ENCODE data around the gene SDSL. TPM values are rescaled to one million over a fixed set of nuclear protein-coding genes. Genes with fewer than 3 reads are reported as not detected.

Gene SDSL
- total RNA-seq, 1 experiment from 2014 or later = 0.46 TPM

GRCh38 chr12:113400362-113400761 lies 21.8 kb upstream of the SDSL start:
- 100% methylated on average over 1 of the region's 4 CpGs for WGBS (ENCODE audit: extremely low coverage, insufficient read length, low lambda C conversion rate)

More at GRCh38 chr12:113400362-113400761, 21.8 kb upstream of the SDSL start:
- Histone ChIP-seq H2AFZ (ENCODE audit: low read length) (no peak overlapping the region), H4K20me1 (ENCODE audit: control insufficient read depth, insufficient read depth, insufficient read length) (no peaks in the 10 kb centered on the region), H2BK15ac (ENCODE audit: low read depth, low read length) (no peak overlapping the region), H4K91ac (ENCODE audit: insufficient read length, low read depth, low read length) (no peak overlapping the region), H3K9ac (ENCODE audit: extremely low read depth, insufficient read length, low read length) (no peak overlapping the region), H3K18ac (ENCODE audit: insufficient read length, low read depth, low read length) (no peak overlapping the region), H3K79me1 (ENCODE audit: insufficient read depth, low read depth, low read length, poor library complexity, severe bottlenecking) (no peaks in the 10 kb centered on the region), H2AK5ac (ENCODE audit: insufficient read length, low read length) (no peak overlapping the region), H3K14ac (ENCODE audit: insufficient read depth, low read length) (no peak overlapping the region), H3K79me2 (ENCODE audit: insufficient read depth, low read length) (no peaks in the 10 kb centered on the region), H3T11ph (ENCODE audit: low read length) (no peak overlapping the region), H3K23me2 (ENCODE audit: insufficient read length, low read depth, low read length, poor library complexity, severe bottlenecking) (no peaks in the 10 kb centered on the region), H2BK120ac (ENCODE audit: low read depth, low read length, poor library complexity, severe bottlenecking) (no peak overlapping the region), H2BK20ac (ENCODE audit: low read depth, low read length, poor library complexity, severe bottlenecking) (no peak overlapping the region), H3K23ac (ENCODE audit: insufficient read length, low read depth, low read length) (no peak overlapping the region), H3K4ac (ENCODE audit: low read depth, low read length) (no peak overlapping the region), H4K5ac (ENCODE audit: insufficient read length, low read depth, low read length) (no peak overlapping the region), H3K27ac (ENCODE audit: insufficient read length, low read depth, low read length) (no peak overlapping the region), H3K9me3 (ENCODE audit: control insufficient read depth, low read depth, low read length) (no peaks in the 10 kb centered on the region), H2BK12ac (ENCODE audit: insufficient read length, low read depth, low read length) (no peak overlapping the region), H2BK5ac (ENCODE audit: insufficient read length, low read length) (no peak overlapping the region), H4K8ac (replicated peaks; ENCODE audit: insufficient read length, low read depth, low read length) (no peak overlapping the region), H3K4me2 (ENCODE audit: insufficient read depth, insufficient read length, low read length) (no peak overlapping the region), H3K27me3 (ENCODE audit: insufficient read depth, low read length) (no peaks in the 10 kb centered on the region), H3K4me1 (ENCODE audit: insufficient read depth, low read length) (no peaks in the 10 kb centered on the region), H3K56ac (ENCODE audit: insufficient read length, low read depth, low read length) (no peak overlapping the region)
- no peak for TF ChIP-seq CTCF (conservative IDR thresholded peaks at IDR 0.05)
- no peaks in the 10 kb centered on the region for H3K9me3 Mint-ChIP-seq
- no peak overlapping the region for H3K27ac Mint-ChIP-seq
- DNase-seq = no peak
- no peak overlapping the region for H3K4me3 Mint-ChIP-seq
- peaks cover 17 to 35% of the 10 kb centered on the region in 2 experiments for H3K4me1 Mint-ChIP-seq
- no peaks in the 10 kb centered on the region for H3K36me3 Mint-ChIP-seq (ENCODE audit: insufficient read depth in 1 of 3, low read depth in 3 of 3)
- H3K27me3 Mint-ChIP-seq (ENCODE audit: low read depth) = peaks cover 6% of the 10 kb centered on the region
